Measurements from ENCODE around the gene CCNL2. TPM values are rescaled to one million over a fixed set of nuclear protein-coding genes. Genes with fewer than 3 reads are reported as not detected.
"Not testable (repeated sequence)": the region's sequence is repeated elsewhere in the genome, so short reads cannot be mapped to it uniquely, and the experiment has no call there.

Gene CCNL2
- total and polyA plus RNA-seq, 2 experiments from 2014 or later, result 230 to 301 TPM

GRCh38 chr1:1403653-1404052 is 4.5 kb upstream of the CCNL2 start:
- Histone ChIP-seq H3K36me3 (peaks cover 32% of the 10 kb centered on the region), H3K27me3 (no peaks in the 10 kb centered on the region), H3K4me3 (no peak overlapping the region), H3K4me1 (ENCODE audit: low read depth) (peaks cover 11% of the 10 kb centered on the region), H3K9me3 (ENCODE audit: low read depth) (no peaks in the 10 kb centered on the region), H3K27ac (no peak overlapping the region)
- no peak for DNase-seq (ENCODE audit: low read depth in 1 of 2, low spot score in 1 of 2)
- TF ChIP-seq CTCF (IDR thresholded peaks at IDR 0.05; ENCODE audit: low read depth, low read length), result no peak

GRCh38 chr1:1402901-1403392 is 3.8 kb upstream of the CCNL2 start:
- H3K36me3 ChIP-seq, result peaks cover 32% of the 10 kb centered on the region
- not testable (repeated sequence) for H3K4me3 ChIP-seq; H3K9me3 ChIP-seq (ENCODE audit: low read depth); H3K27ac ChIP-seq; H3K27me3 ChIP-seq; H3K4me1 ChIP-seq (ENCODE audit: low read depth); DNase-seq (ENCODE audit: low read depth in 1 of 2, low spot score in 1 of 2)

- no peaks in the 10 kb centered on the region for H3K9me3 ChIP-seq (ENCODE audit: low read depth)
- H3K27me3 ChIP-seq, result no peaks in the 10 kb centered on the region
- TF ChIP-seq CTCF (IDR thresholded peaks at IDR 0.05; ENCODE audit: low read depth, low read length), result peak; percentile 74
- H3K36me3 ChIP-seq, result peaks cover 35% of the 10 kb centered on the region
- DNase-seq (ENCODE audit: low read depth in 1 of 2, low spot score in 1 of 2), result peak; percentile 58 to 71
- peaks cover 11% of the 10 kb centered on the region for H3K4me1 ChIP-seq (ENCODE audit: low read depth)
- H3K27ac ChIP-seq, result no peak overlapping the region
- H3K4me3 ChIP-seq, result no peak overlapping the region
Observed at GRCh38 chr1:1402072-1402900, 3.2 kb upstream of the CCNL2 start.

- DNase-seq (ENCODE audit: low read depth in 1 of 2, low spot score in 1 of 2), result no peak
- Histone ChIP-seq H3K27me3 (no peaks in the 10 kb centered on the region), H3K27ac (peak overlapping the region; percentile 35), H3K4me3 (no peak overlapping the region), H3K4me1 (ENCODE audit: low read depth) (peaks cover 11% of the 10 kb centered on the region), H3K36me3 (peaks cover 39% of the 10 kb centered on the region), H3K9me3 (ENCODE audit: low read depth) (no peaks in the 10 kb centered on the region)
- no peak for TF ChIP-seq CTCF (IDR thresholded peaks at IDR 0.05; ENCODE audit: low read depth, low read length)
Observed at GRCh38 chr1:1401457-1402010, 2.4 kb upstream of the CCNL2 start.

GRCh38 chr1:1400576-1401456 is 1.7 kb upstream of the CCNL2 start:
- Histone ChIP-seq H3K4me3 (peak overlapping the region; percentile 91), H3K27ac (peak overlapping the region; percentile 66), H3K4me1 (ENCODE audit: low read depth) (peaks cover 7% of the 10 kb centered on the region), H3K36me3 (peaks cover 40% of the 10 kb centered on the region), H3K27me3 (no peaks in the 10 kb centered on the region), H3K9me3 (ENCODE audit: low read depth) (no peaks in the 10 kb centered on the region)
- DNase-seq (ENCODE audit: low read depth in 1 of 2, low spot score in 1 of 2), result no peak
- TF ChIP-seq CTCF (IDR thresholded peaks at IDR 0.05; ENCODE audit: low read depth, low read length), result no peak

All from cardiac muscle cell (in vitro differentiated cells and primary cell).